ENCODE measurements around the gene LIG1.
"Not testable (repeated sequence)": the region's sequence is repeated elsewhere in the genome, so short reads cannot be mapped to it uniquely, and the experiment has no call there.

Gene LIG1

GRCh38 chr19:48121909-48122371 lies 48.2 kb downstream of the LIG1 start:
- DNase-seq (ENCODE audit: low read depth in 2 of 2), result no peak

GRCh38 chr19:48121066-48121465 lies 49.1 kb downstream of the LIG1 start:
- no peak for DNase-seq (ENCODE audit: low read depth in 2 of 2)

GRCh38 chr19:48120505-48120904 lies 49.6 kb downstream of the LIG1 start:
- no peak for DNase-seq (ENCODE audit: low read depth in 2 of 2)

GRCh38 chr19:48118131-48118517 lies 52.0 kb downstream of the LIG1 start:
- DNase-seq (ENCODE audit: low read depth in 2 of 2), result no peak

- DNase-seq (ENCODE audit: low read depth in 2 of 2), result no peak
These were observed 52.5 kb downstream of the LIG1 start for GRCh38 chr19:48117515-48118130.

GRCh38 chr19:48113190-48113917 lies 56.8 kb downstream of the LIG1 start:
- no peak for DNase-seq (ENCODE audit: low read depth in 2 of 2)

- no peak for DNase-seq (ENCODE audit: low read depth in 2 of 2)
These were observed 58.9 kb downstream of the LIG1 start for GRCh38 chr19:48111280-48111679.

GRCh38 chr19:48110350-48110966 lies 59.7 kb downstream of the LIG1 start, which contains the start of gene PLA2G4C:
TSS of gene PLA2G4C (minus strand) at chr19:48110817. CDS start at chr19:48106529, 4,288 bp downstream.
- DNase-seq (ENCODE audit: low read depth in 2 of 2), result peak; percentile 47 to 73

- DNase-seq (ENCODE audit: low read depth in 2 of 2), result no peak
These were observed 61.0 kb downstream of the LIG1 start for GRCh38 chr19:48108997-48109782.

- no peak for DNase-seq (ENCODE audit: low read depth in 2 of 2)
These were observed 66.2 kb downstream of the LIG1 start for GRCh38 chr19:48103922-48104321.

GRCh38 chr19:48102870-48103751 lies 67.0 kb downstream of the LIG1 start:
- no peak for DNase-seq (ENCODE audit: low read depth in 2 of 2)

GRCh38 chr19:48095612-48096175 lies 74.5 kb downstream of the LIG1 start:
- no peak for DNase-seq (ENCODE audit: low read depth in 2 of 2)

- DNase-seq (ENCODE audit: low read depth in 2 of 2), result no peak
These were observed 75.3 kb downstream of the LIG1 start for GRCh38 chr19:48094855-48095203.

- no peak for DNase-seq (ENCODE audit: low read depth in 2 of 2)
These were observed 75.9 kb downstream of the LIG1 start for GRCh38 chr19:48094129-48094854.

- DNase-seq (ENCODE audit: low read depth in 2 of 2), result not testable (repeated sequence)
These were observed 78.9 kb downstream of the LIG1 start for GRCh38 chr19:48091111-48091718.

- DNase-seq (ENCODE audit: low read depth in 2 of 2), result no peak
These were observed 79.8 kb downstream of the LIG1 start for GRCh38 chr19:48090281-48090802.

GRCh38 chr19:48088991-48089390 lies 81.2 kb downstream of the LIG1 start:
- not testable (repeated sequence) for DNase-seq (ENCODE audit: low read depth in 2 of 2)

- DNase-seq (ENCODE audit: low read depth in 2 of 2), result no peak
These were observed 84.0 kb downstream of the LIG1 start for GRCh38 chr19:48085904-48086864.

All from stimulated activated CD4-positive, alpha-beta T cell treated with anti-CD3 and anti-CD28 coated beads, Interleukin-1b, Interleukin-23, amount 100 ng/mL, for 1 hour (primary cell).